HL-60 (cell line): Measurements from ENCODE around the gene NAV2.

Experiments used
- CTCF ChIP-seq: IDR thresholded peaks from one replicate; pipeline ENCODE4 v1.5.1; 2011; ENCODE audit warnings: low read length, control low read depth, inconsistent platforms; ENCODE audit not compliant: insufficient read depth
- POLR2AphosphoS5 ChIP-seq: IDR thresholded peaks from 2 replicates; pipeline ENCODE4 v1.6.1; 2012; ENCODE audit warnings: low read depth
- REST ChIP-seq: IDR thresholded peaks from 2 replicates; pipeline ENCODE4 v1.6.1; 2012; ENCODE audit warnings: low read depth; ENCODE audit not compliant: insufficient replicate concordance

GRCh38 chr11:19723572-19724342 is 11.1 kb downstream of the NAV2 start:
- TF ChIP-seq CTCF, result no peak
- no peak for TF ChIP-seq POLR2AphosphoS5
- no peak for TF ChIP-seq REST
